OCI-LY7 (cell line): ENCODE results near the gene PGLYRP2. TPM values are rescaled to one million over a fixed set of nuclear protein-coding genes. Genes with fewer than 3 reads are reported as not detected.

Experiments used
- BruUV-seq: library from RNA; stranded (reverse); fragments of 400-500 nt; replicated peaks from 2 replicates; lab custom pipeline; 2021; lab: Mats Ljungman, UMichigan
- CTCF ChIA-PET: fragments of 300-600 bp; sonication (Branson Sonifier 250); formaldehyde crosslinking; loops from one replicate; lab custom pipeline; 2022; ENCODE audit warnings: antibody characterized with exemption; ENCODE audit not compliant: unreplicated experiment; lab: Charles Lee
- POLR2A ChIA-PET: fragments of 300-600 bp; sonication (Branson Sonifier 250); formaldehyde crosslinking; loops from one replicate; lab custom pipeline; 2022; ENCODE audit warnings: antibody characterized with exemption; lab: Charles Lee
- DNase-seq: peaks from one replicate; pipeline ENCODE4 v3.0.0-alpha.2; 2015; ENCODE audit warnings: low spot score
- H2AFZ ChIP-seq: fragments of 200-600 bp; sonication (generic), shearing (Covaris generic); 2 replicates; pipeline ENCODE4 v1.6.1; 2014; ENCODE audit warnings: mild to moderate bottlenecking, antibody characterized with exemption, low read length, moderate library complexity
- H3K27ac ChIP-seq: fragments of 200-600 bp; sonication (generic); 2 replicates; pipeline ENCODE4 v1.5.1; 2014; ENCODE audit warnings: mixed run types, low read depth, mild to moderate bottlenecking, moderate library complexity, low read length, inconsistent platforms; ENCODE audit not compliant: poor library complexity, severe bottlenecking
- H3K36me3 ChIP-seq: fragments of 200-600 bp; sonication (generic); 2 replicates; pipeline ENCODE4 v1.6.1; 2014; ENCODE audit warnings: mild to moderate bottlenecking, antibody characterized with exemption, low read length, moderate library complexity, mixed read lengths; ENCODE audit not compliant: insufficient read depth
- H3K4me1 ChIP-seq: fragments of 200-600 bp; sonication (generic); 2 replicates; pipeline ENCODE4 v1.5.1; 2014; ENCODE audit warnings: mild to moderate bottlenecking, low read length; ENCODE audit not compliant: insufficient read depth, poor library complexity, severe bottlenecking
- H3K4me2 ChIP-seq: fragments of 200-600 bp; sonication (generic); 2 replicates; pipeline ENCODE4 v1.6.1; 2014; ENCODE audit warnings: mild to moderate bottlenecking, low read length
- H3K4me3 ChIP-seq: fragments of 200-600 bp; sonication (generic); 2 replicates; pipeline ENCODE4 v1.5.1; 2014; ENCODE audit warnings: mild to moderate bottlenecking, low read depth, low read length; ENCODE audit not compliant: poor library complexity, severe bottlenecking
- H3K79me2 ChIP-seq: fragments of 200-600 bp; sonication (generic); 2 replicates; pipeline ENCODE4 v1.6.1; 2016; ENCODE audit warnings: low read depth, mild to moderate bottlenecking, low read length, moderate library complexity, mixed read lengths; ENCODE audit not compliant: insufficient read depth
- H3K9me2 ChIP-seq: fragments of 200-600 bp; sonication (generic); 2 replicates; pipeline ENCODE4 v1.6.1; 2016; ENCODE audit warnings: mild to moderate bottlenecking, low read length, mixed read lengths; ENCODE audit not compliant: insufficient read depth
- H3K9me3 ChIP-seq: fragments of 200-600 bp; sonication (generic); 2 replicates; pipeline ENCODE4 v1.6.1; 2014; ENCODE audit warnings: mild to moderate bottlenecking, mixed run types, low read length, mixed read lengths
- H4K20me1 ChIP-seq: fragments of 200-600 bp; sonication (generic); 2 replicates; pipeline ENCODE4 v1.6.1; 2014; ENCODE audit warnings: mild to moderate bottlenecking, antibody characterized with exemption, low read length, moderate library complexity, mixed read lengths; ENCODE audit not compliant: insufficient read depth
- CTCF ChIP-seq: fragments of 200-600 bp; sonication (generic); conservative IDR thresholded peaks from 2 replicates; pipeline ENCODE4 v1.5.1; 2014; ENCODE audit warnings: mild to moderate bottlenecking, antibody characterized with exemption, low read length, moderate library complexity, mixed read lengths
- EZH2phosphoT487 ChIP-seq: fragments of 200-600 bp; sonication (generic); IDR thresholded peaks from 2 replicates; pipeline ENCODE4 v1.6.1; 2018; ENCODE audit warnings: low read depth, borderline replicate concordance, mild to moderate bottlenecking, mixed run types, antibody characterized with exemption, low read length, moderate library complexity, mixed read lengths
- intact Hi-C: fragments of 100-400 bp; cut with micrococcal nuclease; formaldehyde crosslinking; loops from one replicate; pipeline ENCODE4 v1.10.0; 2022; ENCODE audit not compliant: unreplicated experiment
- total RNA-seq, 2 experiments: library from RNA; depleted of rRNA in 1 of 2; stranded (reverse); fragments of >200 nt in 1 of 2; shearing (Covaris generic) in 1 of 2; gene quantifications; 2 replicates each; pipeline ENCODE4 v1.2.3, GENCODE V29; 2014 to 2022

PGLYRP2 gene
- total RNA-seq, 2 experiments from 2014 or later, result not detected

DNA sequence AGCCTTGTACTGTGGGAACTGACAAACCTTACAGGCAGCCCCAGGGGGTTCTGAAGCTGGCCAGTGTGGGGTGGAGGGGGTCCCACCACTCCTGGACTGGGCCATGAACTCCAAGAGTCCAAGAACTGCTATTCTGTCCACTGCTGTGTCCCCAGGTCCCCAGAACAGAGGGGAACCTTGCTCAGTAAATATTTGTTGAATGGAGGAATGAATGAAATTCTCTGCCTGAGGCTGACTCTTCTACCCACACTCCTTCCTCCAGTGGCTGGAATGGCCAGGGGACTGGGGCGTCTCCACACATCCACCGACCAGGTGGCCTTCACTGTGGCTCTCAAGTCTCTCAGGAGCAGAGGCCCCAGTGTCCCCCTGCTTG is 41.2 kb downstream of the PGLYRP2 start:
- ChIA-PET POLR2A (no interaction called here), CTCF (no interaction called here)
- no peak overlapping the region for H3K27ac ChIP-seq
- DNase-seq, result no peak
- intact Hi-C loops, result no loop called here
- no peak overlapping the region for H2AFZ ChIP-seq
- no peaks in the 10 kb centered on the region for H3K79me2 ChIP-seq
- H3K36me3 ChIP-seq, result no peaks in the 10 kb centered on the region
- no peaks in the 10 kb centered on the region for H3K9me2 ChIP-seq
- no peaks in the 10 kb centered on the region for H4K20me1 ChIP-seq
- no peak overlapping the region for H3K4me3 ChIP-seq
- TF ChIP-seq EZH2phosphoT487, result no peak
- no peak for TF ChIP-seq CTCF
- no peaks in the 10 kb centered on the region for H3K9me3 ChIP-seq
- BruUV-seq, result no TSS peak
- no peak overlapping the region for H3K4me2 ChIP-seq
- peaks cover 6% of the 10 kb centered on the region for H3K4me1 ChIP-seq

GRCh38 chr19:15437355-15438123 is 41.8 kb downstream of the PGLYRP2 start:
- ChIA-PET POLR2A (interaction anchor here (0.6 to 1.1 kb wide), 2 partner anchors 19 to 117 kb away, joined by 3 to 4 read pairs; partner anchors contain the start of gene AKAP8L), CTCF (no interaction called here)
- no peak for DNase-seq
- intact Hi-C loops, result no loop called here
- TF ChIP-seq CTCF (no peak; the same call in 1 of the 2 replicates), EZH2phosphoT487 (no peak)
- H3K4me1 ChIP-seq, result peaks cover 9% of the 10 kb centered on the region
- H3K36me3 ChIP-seq, result no peaks in the 10 kb centered on the region
- H2AFZ ChIP-seq, result no peak overlapping the region
- no peak overlapping the region for H3K4me3 ChIP-seq
- no peak overlapping the region for H3K4me2 ChIP-seq
- no TSS peak for BruUV-seq
- no peaks in the 10 kb centered on the region for H3K9me3 ChIP-seq
- H3K9me2 ChIP-seq, result no peaks in the 10 kb centered on the region
- H4K20me1 ChIP-seq, result no peaks in the 10 kb centered on the region
- H3K27ac ChIP-seq, result no peak overlapping the region
- no peaks in the 10 kb centered on the region for H3K79me2 ChIP-seq

GRCh38 chr19:15436826-15437110 is 42.5 kb downstream of the PGLYRP2 start:
- no peak for DNase-seq
- TF ChIP-seq EZH2phosphoT487 (no peak), CTCF (no peak)
- H3K9me3 ChIP-seq, result no peaks in the 10 kb centered on the region
- no peaks in the 10 kb centered on the region for H3K36me3 ChIP-seq
- H3K4me3 ChIP-seq, result no peak overlapping the region
- H3K79me2 ChIP-seq, result peaks cover 4% of the 10 kb centered on the region; the same call in 1 of the 2 replicates
- BruUV-seq, result no TSS peak
- ChIA-PET CTCF (no interaction called here), POLR2A (interaction anchor here (1.1 kb wide), 1 partner anchor 18 kb away, joined by 4 read pairs; the partner anchor contains the start of gene AKAP8L)
- H4K20me1 ChIP-seq, result no peaks in the 10 kb centered on the region
- peaks cover 9% of the 10 kb centered on the region for H3K4me1 ChIP-seq
- intact Hi-C loops, result no loop called here
- H3K27ac ChIP-seq, result no peak overlapping the region
- H3K4me2 ChIP-seq, result no peak overlapping the region
- H2AFZ ChIP-seq, result no peak overlapping the region
- H3K9me2 ChIP-seq, result no peaks in the 10 kb centered on the region
